COLO668 (cell line): ENCODE data around the gene CASS4.
A peak's percentile ranks its signal among the peaks of the same experiment; 100 is the strongest.

Source experiments
- DNase-seq: peaks from one replicate; lab custom pipeline; 2025; ENCODE audit not compliant: unreplicated experiment; lab: John Stamatoyannopoulos, UW

Gene CASS4

DNA sequence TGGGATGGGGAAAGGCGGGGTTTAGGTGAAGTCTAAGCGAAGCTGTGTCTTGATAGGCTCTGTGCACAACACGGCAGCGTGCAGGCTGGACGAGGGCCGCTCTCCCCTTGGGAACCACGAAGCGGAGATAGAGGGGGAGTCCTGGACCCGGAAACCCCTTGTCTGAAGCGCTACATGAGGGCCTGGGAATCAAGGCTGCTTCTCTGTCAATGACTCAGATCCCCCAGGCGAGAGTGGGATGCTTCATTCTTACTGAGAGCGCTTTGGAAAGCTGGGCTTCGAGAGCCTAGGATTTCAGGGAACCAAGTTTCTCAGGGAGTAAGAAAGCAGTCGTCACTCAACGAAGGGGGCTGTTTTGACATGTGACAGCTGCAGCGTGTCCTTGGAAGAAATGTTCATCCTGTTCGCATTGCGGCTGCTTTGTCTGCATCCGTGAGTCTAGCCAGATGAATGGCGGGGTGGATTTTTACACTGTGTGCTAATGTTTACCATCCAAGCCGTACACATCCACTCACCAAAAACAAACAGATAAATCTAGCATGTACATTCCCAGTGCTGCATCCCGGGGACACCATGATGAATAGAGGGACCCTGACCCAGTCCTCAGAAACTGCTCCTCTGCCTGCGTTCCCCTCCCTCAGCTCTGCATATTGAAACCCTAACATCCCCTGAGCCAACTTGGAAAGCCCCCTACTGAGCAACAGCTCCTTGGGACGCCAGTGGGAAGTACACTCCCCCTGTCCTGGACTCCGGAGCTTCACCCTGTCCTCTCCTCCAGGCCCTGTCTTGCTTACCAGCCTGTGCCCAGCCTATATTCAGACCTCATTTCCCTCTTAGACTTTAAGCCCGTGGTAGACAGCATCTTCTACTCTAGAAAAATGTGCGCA is 31.8 kb downstream of the CASS4 start:
- no peak for DNase-seq

DNA sequence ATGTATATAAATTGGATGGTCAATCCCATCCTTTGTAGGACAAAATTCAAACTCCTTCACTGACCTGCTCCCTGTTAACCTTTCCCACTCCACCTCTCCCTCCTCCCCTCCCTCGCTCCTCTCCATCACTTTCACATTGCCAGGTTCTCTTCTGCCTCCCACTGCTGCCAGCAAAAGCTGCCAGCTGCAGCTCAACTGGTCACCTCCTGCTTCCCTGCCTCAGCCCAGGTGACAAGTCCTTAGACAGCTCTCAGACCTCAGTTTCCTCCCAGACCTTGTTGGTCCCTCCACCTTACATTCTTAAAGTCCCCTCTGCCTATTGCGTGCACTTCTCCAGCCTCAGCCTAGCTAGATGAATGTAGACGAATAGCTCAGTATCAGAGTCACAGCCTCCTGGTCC is 33.1 kb downstream of the CASS4 start:
- DNase-seq = no peak

- no peak for DNase-seq
These were observed 33.5 kb downstream of the CASS4 start for GRCh38 chr20:56445540-56445939.

GRCh38 chr20:56447227-56447626 is 35.2 kb downstream of the CASS4 start:
- no peak for DNase-seq

DNA sequence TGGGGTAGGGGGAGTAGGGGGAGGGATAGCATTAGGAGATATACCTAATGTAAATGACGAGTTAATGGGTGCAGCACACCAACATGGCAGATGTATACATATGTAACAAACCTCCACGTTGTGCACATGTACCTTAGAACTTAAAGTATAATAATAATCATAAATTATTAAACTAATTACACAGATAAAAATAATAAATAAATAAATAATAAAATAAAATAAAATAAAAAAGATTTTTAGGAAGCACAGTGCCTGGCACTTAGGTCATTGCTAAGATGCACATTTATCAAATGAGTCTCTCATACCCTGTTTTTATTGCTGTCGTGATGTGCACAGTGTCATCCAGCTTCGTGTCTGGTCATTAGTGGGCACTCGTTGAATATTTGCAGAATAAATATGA is 37.4 kb downstream of the CASS4 start:
- DNase-seq = no peak

- DNase-seq = no peak
These were observed 39.2 kb downstream of the CASS4 start for GRCh38 chr20:56451056-56451765.

- no peak for DNase-seq
These were observed 41.3 kb downstream of the CASS4 start for GRCh38 chr20:56453352-56453751.

DNA sequence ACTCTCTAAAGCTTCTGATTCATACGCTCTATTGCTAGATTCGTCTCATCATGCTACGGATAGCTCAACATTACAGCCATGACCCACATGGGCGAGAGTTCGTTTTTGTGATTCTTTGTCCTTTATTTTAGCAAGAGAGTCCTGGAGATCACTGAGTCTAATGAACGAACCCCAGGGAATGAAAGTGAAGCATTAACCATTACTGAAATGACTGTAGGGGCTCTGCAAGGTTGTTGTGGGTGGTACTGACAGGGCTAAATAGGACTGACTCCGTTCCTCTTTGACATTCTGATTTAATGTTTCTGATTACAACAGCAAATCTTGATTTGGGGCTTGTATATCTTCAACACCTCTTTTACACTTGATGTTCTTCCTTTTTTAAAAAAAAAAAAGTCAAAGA is 42.7 kb downstream of the CASS4 start:
- no peak for DNase-seq

GRCh38 chr20:56458206-56458821 is 46.3 kb downstream of the CASS4 start:
- DNase-seq = no peak

DNA sequence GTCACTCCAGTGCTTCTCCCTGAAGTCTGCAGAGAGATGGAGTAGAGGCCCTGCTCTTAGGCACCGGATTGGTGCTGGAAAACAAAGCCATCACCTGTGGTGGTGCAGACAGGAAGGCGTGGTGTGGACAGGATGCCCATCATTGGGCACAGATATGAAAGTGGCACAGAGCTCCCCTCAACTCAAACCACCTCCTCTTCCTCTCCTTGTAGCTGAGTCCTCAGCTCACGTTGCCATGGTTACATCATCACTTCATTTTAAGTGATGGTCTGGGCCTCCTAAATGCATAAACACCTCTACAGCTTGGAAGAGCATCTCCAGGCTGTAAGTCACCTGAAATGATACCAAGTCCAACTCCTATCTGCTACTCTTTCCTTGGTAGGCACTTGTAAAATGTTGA is 48.4 kb downstream of the CASS4 start:
- no peak for DNase-seq

GRCh38 chr20:56461576-56461975 is 49.5 kb downstream of the CASS4 start:
- DNase-seq = no peak

- no peak for DNase-seq
These were observed 51.4 kb downstream of the CASS4 start for GRCh38 chr20:56463428-56463827.

DNA sequence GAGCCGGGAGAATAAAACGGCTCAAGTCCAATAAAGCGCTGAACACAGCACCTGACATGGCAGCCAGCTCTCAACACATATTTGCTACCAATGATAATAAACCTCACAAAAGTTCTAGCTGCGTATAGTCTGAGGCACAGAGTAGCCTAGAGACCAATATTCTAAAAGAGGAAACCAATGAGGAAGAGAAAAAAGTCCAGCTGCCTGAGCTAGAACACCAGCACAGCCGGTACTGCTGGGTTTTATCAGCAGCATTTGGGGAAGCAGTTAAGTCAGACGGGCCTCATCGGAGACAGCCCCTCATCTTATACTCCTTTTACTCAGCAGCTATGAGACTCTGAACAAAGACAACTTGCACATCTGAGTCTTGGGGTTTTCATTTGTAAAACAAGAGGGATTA is 53.9 kb downstream of the CASS4 start:
- no peak for DNase-seq

GRCh38 chr20:56467968-56468315 is 55.9 kb downstream of the CASS4 start:
- no peak for DNase-seq

DNA sequence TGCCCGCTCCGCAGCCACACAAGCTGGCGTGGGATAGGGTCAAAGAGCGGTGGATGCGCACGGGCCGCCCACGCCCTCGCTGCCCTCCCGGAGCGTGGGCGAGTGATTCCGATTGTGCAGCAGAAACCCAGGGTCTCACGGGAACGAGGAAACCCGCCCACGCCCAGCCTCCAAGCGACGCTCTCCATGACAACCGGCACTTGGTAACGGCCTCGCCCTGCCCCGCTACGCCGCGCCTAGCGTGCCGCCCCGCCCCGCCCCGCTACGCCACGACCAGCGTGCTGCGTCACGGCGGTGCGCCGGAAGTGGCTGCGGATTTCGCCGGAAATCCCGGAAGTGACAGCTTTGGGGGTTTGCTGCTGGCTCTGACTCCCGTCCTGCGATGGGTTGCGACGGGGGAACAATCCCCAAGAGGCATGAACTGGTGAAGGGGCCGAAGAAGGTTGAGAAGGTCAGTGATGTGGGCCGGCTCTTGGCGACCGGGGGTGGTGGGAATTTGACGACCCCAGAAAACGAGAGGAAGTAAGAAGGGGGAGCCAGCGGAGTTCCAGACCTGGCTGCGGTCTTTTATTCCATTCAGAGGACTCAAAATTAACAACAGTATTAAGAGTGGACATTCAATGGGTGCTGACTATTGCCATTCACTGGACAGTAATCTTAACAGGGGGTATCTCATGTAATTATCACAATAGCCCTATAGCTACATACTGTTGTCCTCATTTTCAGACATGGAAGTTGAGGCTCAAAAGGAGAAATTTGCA is 56.4 kb downstream of the CASS4 start, which contains the start of gene RTF2:
Gene RTF2 (plus strand): TSS at position 312 of the 761 bp plus-strand sequence. CDS start 71 bp downstream, at position 383.
- peak; percentile 96 for DNase-seq

GRCh38 chr20:56469077-56469449 is 57.0 kb downstream of the CASS4 start:
- no peak for DNase-seq

- no peak for DNase-seq
These were observed 71.9 kb downstream of the CASS4 start for GRCh38 chr20:56483970-56484369.

GRCh38 chr20:56487216-56487615 is 75.2 kb downstream of the CASS4 start:
- no peak for DNase-seq

GRCh38 chr20:56488566-56488965 is 76.5 kb downstream of the CASS4 start:
- DNase-seq = no peak

GRCh38 chr20:56501116-56501515 is 89.1 kb downstream of the CASS4 start:
- no peak for DNase-seq

DNA sequence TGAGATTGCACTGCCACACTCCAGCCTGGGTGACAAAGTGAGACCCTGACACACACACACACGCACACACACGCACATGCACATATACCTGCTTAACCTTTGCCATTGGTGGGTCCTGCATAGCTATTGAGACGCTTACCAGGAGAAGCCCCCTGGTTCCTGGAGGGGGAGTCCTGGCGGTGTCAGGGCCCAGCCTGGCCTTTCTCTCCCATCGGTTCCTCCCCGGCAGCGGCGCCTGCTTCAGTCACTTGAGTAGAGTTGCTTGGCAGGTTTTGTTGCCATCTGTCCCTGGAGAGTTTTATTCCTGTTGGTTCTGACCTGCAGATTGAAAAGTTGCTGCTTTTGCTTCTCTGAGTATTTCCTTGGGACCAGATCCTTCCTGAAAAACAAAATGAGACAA is 91.9 kb downstream of the CASS4 start:
- DNase-seq = no peak
